HK-2 (cell line): ENCODE measurements around the gene SLC13A4.
A peak's percentile ranks its signal among the peaks of the same experiment; 100 is the strongest.
"Not testable (repeated sequence)": the region's sequence is repeated elsewhere in the genome, so short reads cannot be mapped to it uniquely, and the experiment has no call there.

Source experiments
- DNase-seq: peaks from one replicate; pipeline ENCODE4 v3.0.0-alpha.2; 2018; ENCODE audit not compliant: unreplicated experiment

The SLC13A4 gene

GRCh38 chr7:135662123-135662372, 65.9 kb downstream of the SLC13A4 start:
- no peak for DNase-seq

- DNase-seq: no peak
These were observed 66.5 kb downstream of the SLC13A4 start for GRCh38 chr7:135661311-135662122.

- DNase-seq: peak; percentile 13
These were observed 68.7 kb downstream of the SLC13A4 start for GRCh38 chr7:135659159-135659846.

- no peak for DNase-seq
These were observed 69.4 kb downstream of the SLC13A4 start for GRCh38 chr7:135658564-135658963.

- DNase-seq: no peak
These were observed 74.5 kb downstream of the SLC13A4 start for GRCh38 chr7:135653340-135654080.

- DNase-seq: no peak
These were observed 77.0 kb downstream of the SLC13A4 start for GRCh38 chr7:135650831-135651573.

GRCh38 chr7:135648235-135648634, 79.8 kb downstream of the SLC13A4 start:
- no peak for DNase-seq

GRCh38 chr7:135647755-135648154, 80.2 kb downstream of the SLC13A4 start:
- DNase-seq: no peak

- no peak for DNase-seq
These were observed 82.6 kb downstream of the SLC13A4 start for GRCh38 chr7:135645296-135645904.

GRCh38 chr7:135644729-135645128, 83.3 kb downstream of the SLC13A4 start:
- no peak for DNase-seq

- no peak for DNase-seq
These were observed 83.8 kb downstream of the SLC13A4 start for GRCh38 chr7:135644154-135644553.

- not testable (repeated sequence) for DNase-seq
These were observed 88.3 kb downstream of the SLC13A4 start for GRCh38 chr7:135639690-135640089.

GRCh38 chr7:135634191-135634878, 93.7 kb downstream of the SLC13A4 start:
- DNase-seq: no peak
